HG02840 (cell line): ENCODE measurements around the gene SAMHD1.
"Not testable (repeated sequence)": the region's sequence is repeated elsewhere in the genome, so short reads cannot be mapped to it uniquely, and the experiment has no call there.

Source experiments
- ATAC-seq: cut with Tn5 transposase; IDR thresholded peaks from one replicate; pipeline ENCODE4 v1.9.1; 2021; ENCODE audit warnings: mild to moderate bottlenecking, moderate library complexity, moderate number of reproducible peaks; ENCODE audit not compliant: unreplicated experiment, low FRiP score

The SAMHD1 gene

DNA sequence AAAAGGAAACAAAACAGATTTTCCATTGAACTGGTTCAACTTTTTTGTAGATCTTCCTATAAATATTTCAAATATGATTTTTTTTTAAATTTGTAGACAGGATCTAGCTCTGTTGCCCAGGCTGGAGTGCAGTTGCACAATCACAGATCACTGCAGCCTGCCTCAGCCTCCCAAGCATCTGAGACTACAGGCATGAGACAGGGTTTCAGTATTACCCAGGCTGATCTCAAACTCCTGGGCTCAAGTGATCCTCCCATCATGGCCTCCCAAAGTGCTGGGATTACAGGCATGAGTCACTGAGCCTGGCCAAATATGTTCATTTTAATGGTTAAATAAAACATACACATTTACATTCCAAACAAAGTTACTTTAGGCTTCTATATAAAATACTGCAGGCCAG lies 33.6 kb downstream of the SAMHD1 start:
- no peak for ATAC-seq

DNA sequence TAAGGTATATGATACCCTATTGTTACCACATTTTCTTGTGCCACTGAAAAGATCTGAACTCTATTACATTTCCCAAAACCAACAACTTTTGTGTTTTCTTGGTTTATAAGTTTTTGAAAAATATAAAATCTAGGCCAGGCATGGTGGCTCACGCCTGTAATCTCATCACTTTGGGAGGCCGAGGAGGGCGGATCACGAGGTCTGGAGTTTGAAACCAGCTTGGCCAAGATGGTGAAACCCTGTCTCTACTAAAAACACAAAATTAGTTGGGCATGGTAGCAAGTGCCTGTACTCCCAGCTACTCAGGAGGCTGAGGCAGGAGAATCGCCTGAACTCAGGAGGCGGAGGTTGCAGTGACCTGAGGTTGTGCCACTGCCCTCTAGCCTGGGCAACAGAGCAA lies 34.3 kb downstream of the SAMHD1 start:
- ATAC-seq = no peak

DNA sequence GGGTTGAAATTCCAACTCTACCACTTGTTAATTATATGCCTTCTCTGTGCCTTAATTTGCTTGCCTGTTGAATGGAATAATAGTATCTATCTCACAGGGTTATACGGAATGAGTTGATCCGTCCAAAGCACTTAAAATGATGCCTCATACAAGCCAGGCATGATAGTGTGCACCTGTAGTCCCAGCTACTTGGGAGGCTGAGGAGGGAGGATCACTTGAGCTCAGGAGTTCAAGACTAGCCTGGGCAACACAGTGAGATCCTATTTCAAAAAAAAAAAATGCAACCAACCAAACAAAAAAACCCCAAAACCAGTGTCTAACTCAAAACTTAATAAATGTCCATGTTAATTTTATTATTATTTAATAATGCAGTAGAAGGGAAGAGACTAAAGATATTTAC lies 35.3 kb downstream of the SAMHD1 start:
- no peak for ATAC-seq

DNA sequence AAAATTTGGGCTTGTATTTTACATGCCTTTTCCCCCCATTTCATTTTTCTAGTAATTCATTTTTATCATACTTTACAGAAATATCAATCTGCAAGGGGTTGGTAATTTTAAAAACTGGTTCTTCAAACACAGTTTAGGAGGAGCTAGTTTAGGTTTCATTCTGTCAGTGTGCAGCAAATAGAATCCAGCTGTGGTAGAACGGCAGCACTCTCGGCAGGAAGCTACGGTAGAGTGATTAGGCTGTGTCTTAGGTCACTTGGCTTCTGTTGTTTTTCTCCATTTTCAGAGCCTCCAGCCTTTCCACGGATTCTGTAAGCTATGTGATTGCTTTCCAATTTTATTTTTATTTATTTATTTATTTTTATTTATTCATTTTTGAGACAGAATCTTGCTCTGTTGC lies 42.9 kb downstream of the SAMHD1 start:
- no peak for ATAC-seq

DNA sequence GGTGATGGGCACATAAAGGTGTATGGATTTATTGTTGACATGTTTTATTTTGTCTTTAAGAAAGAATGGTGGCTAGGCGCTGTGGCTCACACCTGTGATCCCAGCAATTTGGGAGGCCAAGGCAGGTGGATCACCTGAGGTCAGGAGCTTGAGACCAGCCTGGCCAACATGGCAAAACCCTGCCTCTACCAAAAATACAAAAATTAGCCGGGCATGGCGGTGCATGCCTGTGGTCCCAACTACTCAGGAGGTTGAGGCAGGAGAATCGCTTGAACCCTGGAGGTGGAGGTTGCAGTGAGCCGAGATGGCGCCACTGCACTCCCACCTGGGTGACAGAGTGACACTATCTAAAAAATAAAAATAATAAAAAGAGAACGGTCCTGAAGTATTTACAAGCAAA lies 45.4 kb downstream of the SAMHD1 start:
- ATAC-seq = not testable (repeated sequence)

DNA sequence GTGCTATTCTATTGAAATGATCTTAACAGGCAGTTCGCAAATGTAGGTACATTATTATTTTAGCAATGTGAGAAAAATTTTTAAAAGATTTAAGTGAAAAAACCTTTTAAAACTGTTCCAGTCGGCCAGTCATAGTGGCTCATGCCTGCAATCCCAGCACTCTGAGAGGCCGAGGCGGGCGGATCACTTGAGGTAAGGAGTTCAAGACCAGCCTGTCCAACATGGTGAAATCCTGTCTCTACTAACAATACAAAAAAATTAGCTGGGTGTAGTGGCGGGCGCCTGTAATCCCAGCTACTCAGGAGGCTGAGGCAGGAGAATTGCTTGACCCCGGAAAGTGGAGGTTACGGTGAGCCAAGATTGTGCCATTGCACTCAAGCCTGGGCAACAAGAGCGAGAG lies 45.9 kb downstream of the SAMHD1 start:
- ATAC-seq = not testable (repeated sequence)

DNA sequence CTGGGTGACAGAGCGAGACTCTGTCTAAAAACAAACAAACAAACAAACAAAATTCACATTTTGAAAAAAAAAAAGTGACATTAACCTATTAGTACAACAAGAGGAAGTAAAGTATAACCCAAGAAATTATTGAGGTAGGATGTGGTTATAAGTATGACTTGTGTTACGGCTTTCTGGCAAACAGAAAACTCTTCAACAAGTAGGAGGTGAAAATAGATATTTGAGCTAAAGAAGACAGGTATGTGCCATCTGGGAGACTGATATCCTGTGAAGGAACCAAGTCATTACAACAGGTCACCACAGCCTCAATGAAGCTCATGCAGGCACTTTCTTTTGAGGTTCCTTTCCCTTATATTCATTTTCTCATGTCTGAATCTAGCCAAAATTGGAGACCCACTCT lies 46.8 kb downstream of the SAMHD1 start:
- no peak for ATAC-seq

DNA sequence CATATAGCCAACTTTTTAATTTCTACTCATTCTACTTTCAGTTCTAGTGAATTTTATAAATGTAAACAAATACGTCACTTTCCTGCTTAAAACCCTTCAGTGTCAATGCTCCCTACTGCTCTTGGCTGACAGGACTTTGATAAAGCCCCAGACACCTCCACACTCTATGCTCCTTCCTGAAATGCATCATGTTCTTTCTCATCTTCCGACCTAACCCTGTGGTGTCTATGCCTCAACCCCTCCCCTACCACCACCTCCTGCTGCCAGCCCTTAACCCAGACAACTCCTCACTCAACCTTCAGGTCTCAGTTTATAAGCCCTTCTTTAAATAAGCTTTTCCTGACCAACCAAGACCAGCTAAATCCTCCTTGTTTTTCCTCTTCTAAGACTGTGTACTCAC lies 56.5 kb downstream of the SAMHD1 start:
- no peak for ATAC-seq

DNA sequence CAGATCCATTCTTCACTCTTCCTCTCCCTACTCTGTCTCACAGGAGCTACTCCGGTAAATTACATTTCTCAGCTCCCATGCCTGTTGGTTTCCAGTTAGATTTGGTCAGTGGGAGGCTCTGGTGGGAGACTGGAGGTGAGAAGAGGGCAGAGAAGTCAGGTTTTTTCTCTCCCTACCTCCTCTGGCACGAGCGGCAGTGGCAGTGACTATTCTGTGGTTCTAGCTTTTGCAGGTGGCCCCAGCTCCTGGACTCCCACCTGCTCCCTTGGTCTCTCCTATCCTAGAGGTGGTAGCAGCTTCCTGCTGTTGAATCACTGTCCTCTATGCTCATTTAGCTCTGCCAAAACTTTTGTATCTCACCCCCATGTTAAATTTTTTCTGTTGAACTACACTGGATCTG lies 57.7 kb downstream of the SAMHD1 start:
- ATAC-seq = no peak

DNA sequence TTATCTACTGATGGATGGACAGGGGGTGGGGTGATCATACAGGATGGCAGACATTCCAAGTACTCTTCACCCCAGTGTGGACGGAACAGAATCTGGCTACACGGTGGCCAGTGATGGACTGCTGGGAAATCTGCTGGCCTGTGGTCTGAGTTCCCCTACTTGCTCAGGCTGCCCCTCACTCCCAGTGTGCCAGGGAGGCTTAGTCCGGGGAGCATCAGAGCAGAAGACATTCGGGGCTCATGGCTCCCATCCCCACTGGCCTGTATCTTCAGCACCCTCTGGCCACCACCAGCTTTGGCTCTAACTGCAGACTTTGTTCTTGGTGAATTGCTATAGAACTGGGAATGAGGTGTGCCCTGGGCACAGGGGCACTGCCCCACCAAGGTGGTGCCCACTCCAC lies 60.3 kb downstream of the SAMHD1 start:
- no peak for ATAC-seq

DNA sequence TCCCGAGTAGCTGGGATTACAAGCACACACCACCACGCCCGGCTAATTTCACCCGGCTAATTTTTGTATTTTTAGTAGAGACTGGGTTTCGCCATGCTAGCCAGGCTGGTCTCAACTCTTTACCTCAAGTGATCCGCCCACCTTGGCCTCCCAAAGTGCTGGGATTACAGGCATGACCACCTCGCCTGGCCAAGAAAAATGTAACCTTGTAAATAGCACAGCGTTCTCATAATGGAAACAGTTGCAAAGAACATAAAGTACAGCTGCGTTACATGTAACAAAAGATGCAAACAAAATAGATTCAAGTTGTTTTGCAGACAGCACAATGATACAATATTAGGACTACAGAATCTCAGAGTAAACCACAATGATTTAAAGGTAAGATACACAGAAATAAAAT lies 60.9 kb downstream of the SAMHD1 start:
- no peak for ATAC-seq

DNA sequence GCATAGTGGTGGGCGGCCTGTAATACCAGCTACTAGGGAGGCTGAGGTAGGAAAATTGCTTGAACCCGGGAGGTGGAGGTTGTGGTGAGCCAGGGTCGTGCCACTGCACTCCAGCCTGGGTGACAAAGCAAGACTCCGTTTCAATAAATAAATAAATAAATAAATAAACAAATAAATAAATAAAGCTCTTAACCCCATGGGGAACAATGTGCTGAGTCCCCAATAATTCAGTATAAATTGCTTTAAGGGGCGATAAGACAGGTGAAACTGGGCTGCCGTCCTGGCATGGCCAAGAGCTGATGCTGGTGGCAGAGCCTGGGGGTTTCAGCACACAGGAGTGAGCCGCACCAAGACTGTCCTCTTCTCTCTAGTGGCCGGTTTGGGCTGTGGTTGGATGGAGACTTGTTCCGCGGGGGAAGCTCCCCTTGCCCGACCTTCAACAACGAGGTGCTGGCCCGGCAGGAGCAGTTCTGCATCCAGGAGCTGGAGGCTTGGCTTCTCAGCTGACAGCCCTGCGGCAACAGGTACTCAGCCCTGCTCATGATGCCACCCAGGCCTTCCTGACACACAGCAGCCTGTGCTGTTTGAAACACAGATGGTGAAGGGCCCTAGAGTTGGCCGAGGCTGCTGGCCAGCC lies 62.5 kb downstream of the SAMHD1 start:
- no peak for ATAC-seq

DNA sequence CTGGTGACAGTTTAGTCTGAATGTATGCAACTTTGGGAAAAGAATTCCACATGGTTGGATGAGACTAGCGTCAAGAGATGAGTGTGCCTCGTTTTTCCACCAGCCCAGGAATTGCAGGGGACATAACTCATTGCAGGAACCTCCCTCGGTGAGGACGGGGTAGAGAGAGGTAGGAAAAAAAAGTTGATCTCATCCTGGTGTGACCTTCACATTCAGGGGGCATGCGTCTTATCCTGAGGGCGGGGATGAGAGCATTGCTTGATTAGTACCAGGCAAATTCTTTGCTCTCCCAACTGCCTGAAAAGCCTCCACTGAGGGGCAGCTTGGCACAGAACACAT lies 63.8 kb downstream of the SAMHD1 start:
- ATAC-seq = no peak

DNA sequence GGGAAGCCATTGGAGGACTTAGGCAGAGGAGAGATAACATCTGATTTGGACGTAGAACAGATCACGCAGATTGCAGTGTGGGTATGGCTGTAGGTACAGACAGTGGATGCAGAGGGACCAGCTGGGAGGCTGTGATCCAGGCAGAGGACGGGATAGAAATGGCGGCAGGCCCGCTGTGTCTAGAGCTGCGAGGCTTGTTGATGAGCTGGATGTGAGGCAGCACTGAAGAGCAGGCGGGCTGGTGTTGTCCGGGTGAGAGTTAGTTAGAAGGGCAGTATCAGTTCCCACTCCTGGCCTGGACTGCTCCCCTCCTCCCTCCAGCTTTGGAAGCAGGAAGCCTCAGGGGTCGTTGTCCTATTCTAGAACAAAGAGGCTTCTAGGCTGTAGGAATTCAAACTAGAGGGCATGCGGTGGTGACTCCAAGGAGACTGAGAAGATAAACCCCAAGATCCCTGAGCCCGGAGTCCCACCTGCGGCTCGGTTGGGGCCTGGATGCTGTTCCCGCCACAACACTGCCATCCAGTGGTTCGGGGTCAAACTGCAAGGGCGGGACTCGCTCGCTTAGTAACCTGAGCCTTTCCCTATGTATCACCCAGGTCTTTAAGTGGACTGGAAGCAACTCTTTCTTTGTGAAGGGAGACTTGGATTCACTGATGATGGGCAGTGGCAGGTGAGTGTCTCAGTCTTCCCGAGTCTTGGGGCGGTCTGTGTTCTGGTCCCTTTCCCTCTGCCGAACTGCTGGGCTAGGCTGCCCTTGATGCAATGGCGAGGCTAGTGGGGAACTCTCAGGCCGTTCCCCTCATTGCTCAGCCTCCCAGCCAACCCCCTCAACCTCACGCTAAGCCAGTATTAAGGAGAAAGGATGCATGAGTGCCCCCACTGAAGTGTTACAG lies 64.4 kb downstream of the SAMHD1 start:
- ATAC-seq = no peak

DNA sequence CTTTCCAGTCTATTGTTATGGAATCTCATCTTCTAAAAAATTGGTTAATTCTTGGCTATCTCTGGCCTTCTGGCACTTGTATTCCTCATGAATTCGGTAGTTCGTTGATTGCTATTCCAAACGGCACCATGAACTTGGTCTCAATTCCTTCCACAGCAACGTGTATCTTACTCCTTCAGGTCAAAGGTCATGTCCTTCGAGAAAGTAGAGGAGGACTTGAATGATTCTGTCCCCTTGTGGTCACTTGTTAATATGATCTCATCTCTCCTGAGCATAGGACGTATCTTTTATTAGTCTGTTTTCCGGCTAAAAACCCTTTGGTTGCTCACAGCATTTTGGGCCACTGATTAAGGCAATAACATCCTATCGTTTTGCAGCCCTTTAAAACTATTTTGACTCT lies 66.2 kb downstream of the SAMHD1 start:
- no peak for ATAC-seq

DNA sequence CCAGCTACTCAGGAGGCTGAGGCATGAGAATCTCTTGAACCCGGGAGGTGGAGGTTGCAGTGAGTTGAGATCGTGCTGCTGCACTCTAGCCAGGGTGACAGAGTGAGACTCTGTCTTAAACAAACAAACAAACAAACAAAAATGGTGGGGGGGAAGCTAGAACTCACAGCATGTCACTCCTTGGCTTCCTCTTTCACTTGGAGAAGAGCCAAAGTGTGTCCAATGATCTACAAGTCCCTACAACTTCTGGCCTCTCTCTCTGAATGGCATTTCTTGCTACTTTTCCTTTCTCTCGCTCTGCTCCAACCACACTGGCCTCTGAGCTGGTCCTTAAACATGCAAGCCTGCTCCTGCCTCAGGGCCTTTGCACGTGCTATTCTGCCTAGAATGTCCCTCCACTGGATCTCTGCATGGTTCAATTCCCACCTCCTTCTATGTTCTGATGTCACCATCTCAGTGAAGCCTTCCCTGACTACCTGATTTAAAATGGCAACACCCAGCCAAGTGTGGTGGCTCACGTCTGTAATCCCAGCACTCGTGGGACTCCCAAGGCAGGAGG lies 67.5 kb downstream of the SAMHD1 start:
- ATAC-seq = no peak

DNA sequence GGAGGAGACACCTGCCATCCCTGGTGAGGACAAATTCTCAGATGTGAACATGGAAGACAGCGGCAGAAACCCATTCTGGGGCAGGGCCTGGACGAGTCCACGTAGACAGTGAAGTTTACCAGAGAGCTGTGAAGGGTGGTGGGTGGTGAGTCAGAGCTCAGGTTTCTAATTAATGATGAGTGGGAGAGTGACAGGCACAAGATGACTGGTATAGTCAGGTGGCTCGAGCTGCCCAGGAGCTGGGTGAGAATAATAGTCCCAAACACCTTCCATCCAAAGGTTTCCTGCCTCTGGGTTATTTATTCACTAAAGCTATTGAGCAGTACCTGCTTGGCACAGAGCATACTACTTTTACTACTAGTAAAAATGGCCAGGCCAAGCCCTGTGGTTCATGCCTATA lies 69.6 kb downstream of the SAMHD1 start:
- no peak for ATAC-seq

DNA sequence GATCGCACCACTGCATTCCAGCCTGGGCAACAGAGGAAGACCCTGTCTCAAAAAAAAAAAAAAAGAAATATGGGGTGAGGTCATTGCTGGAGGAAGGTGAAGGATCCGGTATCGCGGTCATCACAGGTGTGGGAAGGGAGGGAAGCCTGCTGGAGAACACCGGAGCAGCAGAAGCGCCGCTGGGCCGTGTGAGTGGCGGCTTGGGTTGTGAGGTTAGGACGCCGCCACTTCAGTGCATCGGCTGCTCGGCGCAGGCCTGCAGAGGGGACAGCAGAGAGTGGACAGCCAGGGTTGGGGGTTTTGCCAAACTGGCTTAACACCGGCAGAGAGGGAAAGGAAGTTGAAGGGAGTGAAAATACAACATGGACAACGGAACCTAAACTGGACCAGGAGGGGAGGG lies 70.2 kb downstream of the SAMHD1 start:
- ATAC-seq = no peak

DNA sequence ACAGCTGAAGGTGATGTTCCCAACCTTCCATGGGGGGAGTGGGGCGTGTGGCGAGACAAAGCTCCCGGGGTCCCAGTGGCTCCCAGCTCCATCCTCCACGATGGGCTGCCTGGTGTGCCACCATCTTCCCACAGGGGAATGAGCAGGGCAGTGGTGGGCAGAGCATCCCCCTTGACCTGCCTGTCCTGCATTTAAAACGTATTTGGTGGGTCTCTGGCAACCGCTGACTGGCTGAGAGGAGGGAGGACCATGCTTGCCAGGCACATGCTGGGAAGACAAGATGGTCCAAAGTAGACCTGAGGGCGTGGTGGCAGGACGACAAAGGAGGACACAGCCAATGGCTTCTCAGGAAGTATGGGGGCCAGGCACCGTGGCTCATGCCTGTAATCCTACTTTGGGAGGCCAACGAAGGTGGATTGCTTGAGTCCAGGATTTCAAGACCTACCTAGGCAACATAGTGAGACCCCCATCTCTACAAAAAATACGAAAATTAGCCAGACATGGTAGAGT lies 70.7 kb downstream of the SAMHD1 start:
- no peak for ATAC-seq

DNA sequence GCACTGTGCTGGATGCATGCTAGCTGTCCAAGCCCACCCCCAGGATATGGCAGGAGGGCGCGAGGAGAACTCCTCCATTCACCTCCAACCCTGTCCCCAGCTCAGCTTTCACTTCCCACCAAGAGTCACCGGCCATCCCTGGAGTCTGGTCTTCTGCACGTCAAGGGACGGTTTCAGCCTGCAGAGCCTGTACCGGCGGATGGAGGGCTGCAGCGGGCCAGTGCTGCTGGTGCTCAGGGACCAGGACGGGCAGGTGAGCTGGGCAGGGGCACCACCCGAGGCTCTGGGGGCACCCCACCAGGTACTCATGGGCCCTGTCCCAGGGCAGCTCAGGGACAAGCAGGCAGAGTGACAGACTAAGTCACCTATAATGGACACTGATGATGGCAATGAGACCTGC lies 72.6 kb downstream of the SAMHD1 start:
- ATAC-seq = no peak

DNA sequence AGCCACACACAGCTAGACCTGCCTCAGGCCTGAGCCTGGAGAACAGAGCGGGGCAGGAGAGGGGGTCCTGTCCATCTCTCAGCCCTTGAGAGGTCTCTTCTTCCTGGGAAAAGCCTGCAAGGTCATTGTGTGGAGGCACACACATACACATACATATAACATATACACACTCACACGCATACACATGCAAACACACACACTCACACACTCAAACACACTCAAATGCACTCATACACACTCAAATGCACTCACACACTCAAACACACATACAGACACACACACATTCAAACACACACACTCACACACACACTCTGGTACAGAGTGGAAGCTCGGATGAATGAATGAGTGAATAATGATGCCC lies 75.1 kb downstream of the SAMHD1 start:
- no peak for ATAC-seq
